Cardiac muscle cell (in vitro differentiated cells and primary cell): ENCODE data around the gene TRIM38. TPM values are rescaled to one million over a fixed set of nuclear protein-coding genes. Genes with fewer than 3 reads are reported as not detected.
A peak's percentile ranks its signal among the peaks of the same experiment; 100 is the strongest.

Experiments
- DNase-seq, 2 donors: peaks; one replicate each; pipeline versions ENCODE4 v3.0.0 to v3.0.0-alpha.2; 2010 to 2017; ENCODE audit warnings: low read depth in 1 of 2, low spot score in 1 of 2
- H3K27ac ChIP-seq: fragments of 200-600 bp; sonication (generic); 2 replicates; pipeline ENCODE4 v1.5.1; 2016
- H3K27me3 ChIP-seq: fragments of 200-600 bp; sonication (generic); 2 replicates; pipeline ENCODE4 v1.6.0; 2016; ENCODE audit warnings: control low read depth
- H3K36me3 ChIP-seq: fragments of 200-600 bp; sonication (generic); 2 replicates; pipeline ENCODE4 v1.5.1; 2016; ENCODE audit warnings: control low read depth
- H3K4me1 ChIP-seq: fragments of 200-600 bp; sonication (generic); 2 replicates; pipeline ENCODE4 v1.8.1; 2017; ENCODE audit warnings: low read depth, mild to moderate bottlenecking, mixed run types
- H3K4me3 ChIP-seq: fragments of 200-600 bp; sonication (generic); 2 replicates; pipeline ENCODE4 v1.5.1; 2016; ENCODE audit warnings: mild to moderate bottlenecking
- H3K9me3 ChIP-seq: fragments of 200-600 bp; sonication (generic); 2 replicates; pipeline ENCODE4 v1.5.1; 2017; ENCODE audit warnings: low read depth, mild to moderate bottlenecking, control low read depth
- polyA plus RNA-seq: library from polyadenylated mRNA; unstranded; fragments of >200 nt; fragmentation: Nextera tagmentation; extraction: Ambion mirVana; gene quantifications from 2 replicates; pipeline ENCODE4 v1.2.1, GENCODE V29; 2016
- total RNA-seq: library from RNA; depleted of rRNA; stranded (reverse); fragments of >200 nt; gene quantifications from 2 replicates; pipeline ENCODE4 v1.2.3, GENCODE V29; 2016
- TF ChIP-seq, protein P1 (sequence below): IDR thresholded peaks from 2 replicates; pipeline ENCODE4 v1.5.1; 2012; ENCODE audit warnings: low read depth, mild to moderate bottlenecking, low read length

Gene TRIM38
- total and polyA plus RNA-seq, 2 experiments from 2014 or later = 0.05 to 0.12 TPM

DNA sequence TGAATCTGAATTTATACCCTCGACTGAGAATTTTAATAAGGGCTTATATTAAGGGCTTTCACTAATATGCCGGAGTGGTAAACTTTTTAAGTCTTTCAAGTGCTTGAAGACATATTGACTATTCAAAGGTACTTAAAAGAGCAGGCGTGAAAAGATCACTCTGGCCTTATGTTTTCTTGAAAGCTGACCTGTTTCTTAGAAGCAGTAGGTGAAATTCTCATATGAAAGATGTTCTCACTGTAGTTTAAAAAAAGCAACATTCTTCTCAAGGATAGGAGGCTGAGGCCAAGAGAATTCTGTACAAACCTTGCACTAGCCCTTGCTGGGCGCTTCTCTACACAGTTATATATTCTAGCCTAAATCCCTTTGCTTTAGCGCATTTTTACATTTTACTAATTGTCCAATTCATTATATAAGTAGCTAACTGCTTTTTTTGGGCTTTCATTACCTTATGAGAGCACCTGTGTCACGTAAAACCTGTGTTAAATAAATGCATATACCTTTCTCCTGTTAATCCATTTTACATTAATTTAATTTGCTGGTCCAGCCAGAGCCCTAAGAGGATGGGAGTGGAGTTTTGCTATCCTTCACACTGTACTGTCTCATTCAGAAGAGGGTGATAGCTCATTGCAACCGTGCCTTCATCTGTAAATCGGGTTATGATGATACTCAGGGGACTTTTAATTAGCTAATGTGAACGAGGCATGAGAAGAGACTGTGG is 65.0 kb downstream of the TRIM38 start:
- TF ChIP-seq, protein P1, sequence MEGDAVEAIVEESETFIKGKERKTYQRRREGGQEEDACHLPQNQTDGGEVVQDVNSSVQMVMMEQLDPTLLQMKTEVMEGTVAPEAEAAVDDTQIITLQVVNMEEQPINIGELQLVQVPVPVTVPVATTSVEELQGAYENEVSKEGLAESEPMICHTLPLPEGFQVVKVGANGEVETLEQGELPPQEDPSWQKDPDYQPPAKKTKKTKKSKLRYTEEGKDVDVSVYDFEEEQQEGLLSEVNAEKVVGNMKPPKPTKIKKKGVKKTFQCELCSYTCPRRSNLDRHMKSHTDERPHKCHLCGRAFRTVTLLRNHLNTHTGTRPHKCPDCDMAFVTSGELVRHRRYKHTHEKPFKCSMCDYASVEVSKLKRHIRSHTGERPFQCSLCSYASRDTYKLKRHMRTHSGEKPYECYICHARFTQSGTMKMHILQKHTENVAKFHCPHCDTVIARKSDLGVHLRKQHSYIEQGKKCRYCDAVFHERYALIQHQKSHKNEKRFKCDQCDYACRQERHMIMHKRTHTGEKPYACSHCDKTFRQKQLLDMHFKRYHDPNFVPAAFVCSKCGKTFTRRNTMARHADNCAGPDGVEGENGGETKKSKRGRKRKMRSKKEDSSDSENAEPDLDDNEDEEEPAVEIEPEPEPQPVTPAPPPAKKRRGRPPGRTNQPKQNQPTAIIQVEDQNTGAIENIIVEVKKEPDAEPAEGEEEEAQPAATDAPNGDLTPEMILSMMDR = no peak
- Histone ChIP-seq H3K27me3 (no peaks in the 10 kb centered on the region), H3K9me3 (no peaks in the 10 kb centered on the region), H3K36me3 (no peaks in the 10 kb centered on the region), H3K4me3 (peak overlapping the region; percentile 61), H3K27ac (peak overlapping the region; percentile 86), H3K4me1 (peaks cover 23% of the 10 kb centered on the region)
- peak in 1 of 2 donors; percentile 9 for DNase-seq

GRCh38 chr6:26028212-26028745 is 65.7 kb downstream of the TRIM38 start:
- DNase-seq = no peak
- H3K4me1 ChIP-seq = peaks cover 23% of the 10 kb centered on the region
- H3K27ac ChIP-seq = peak overlapping the region; percentile 86
- TF ChIP-seq, protein P1 = no peak
- H3K36me3 ChIP-seq = no peaks in the 10 kb centered on the region
- H3K27me3 ChIP-seq = no peaks in the 10 kb centered on the region
- H3K9me3 ChIP-seq = no peaks in the 10 kb centered on the region
- H3K4me3 ChIP-seq = no peak overlapping the region

DNA sequence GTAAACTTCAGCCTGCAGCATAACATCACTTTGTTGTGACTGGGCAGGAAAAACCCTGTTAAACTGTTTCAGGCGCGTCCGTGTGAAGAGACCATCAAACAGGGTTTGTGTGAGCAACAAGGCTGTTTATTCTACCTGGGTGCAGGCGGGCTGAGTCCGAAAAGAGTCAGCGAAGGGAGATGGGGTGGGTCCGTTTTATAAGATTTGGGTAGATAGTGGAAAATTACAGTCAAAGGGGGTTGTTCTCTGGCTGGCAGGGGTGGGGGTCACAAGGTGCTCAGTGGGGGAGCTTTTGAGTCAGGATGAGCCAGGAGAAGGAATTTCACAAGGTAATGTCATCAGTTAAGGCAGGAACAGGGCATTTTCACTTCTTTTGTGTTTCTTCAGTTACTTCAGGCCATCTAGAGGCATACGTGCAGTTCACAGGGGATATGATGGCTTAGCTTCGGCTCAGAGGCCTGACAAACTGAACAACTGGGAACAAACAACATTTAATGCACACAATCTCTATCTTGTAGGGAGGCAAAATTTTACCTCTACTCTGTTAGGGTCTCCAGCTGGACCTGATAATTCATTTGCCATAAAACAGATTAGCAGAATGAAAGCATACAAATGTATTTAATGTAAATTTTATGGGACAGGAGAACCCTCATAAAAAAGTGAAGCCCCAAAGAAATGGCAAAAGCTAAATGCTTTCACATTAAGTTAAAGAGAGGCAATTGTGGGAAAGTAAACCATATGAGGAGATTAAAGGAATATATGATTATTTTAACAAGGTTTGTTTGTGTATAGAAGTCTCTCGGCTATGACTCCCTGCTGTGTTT is 66.4 kb downstream of the TRIM38 start:
- H3K4me3 ChIP-seq = no peak overlapping the region
- no peak for DNase-seq
- H3K4me1 ChIP-seq = peaks cover 23% of the 10 kb centered on the region
- TF ChIP-seq, protein P1 = no peak
- H3K27ac ChIP-seq = peak overlapping the region; percentile 86
- H3K9me3 ChIP-seq = no peaks in the 10 kb centered on the region
- no peaks in the 10 kb centered on the region for H3K36me3 ChIP-seq
- H3K27me3 ChIP-seq = no peaks in the 10 kb centered on the region

DNA sequence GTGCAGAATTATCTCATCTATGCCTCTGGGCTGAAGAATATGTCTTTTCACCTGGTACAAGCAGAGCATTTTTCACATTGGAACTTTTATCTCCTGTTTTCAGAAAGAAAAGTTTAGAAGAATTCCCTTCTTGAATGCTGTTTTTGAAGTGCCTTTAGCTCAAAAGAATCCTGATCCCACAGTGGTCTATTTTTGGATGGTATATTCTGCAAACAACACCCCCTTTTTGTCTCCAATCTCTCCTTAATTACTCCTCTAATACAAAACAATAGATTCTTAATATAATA is 66.9 kb downstream of the TRIM38 start:
- H3K27me3 ChIP-seq = no peaks in the 10 kb centered on the region
- peak overlapping the region; percentile 86 for H3K27ac ChIP-seq
- TF ChIP-seq, protein P1 = no peak
- no peaks in the 10 kb centered on the region for H3K36me3 ChIP-seq
- H3K9me3 ChIP-seq = no peaks in the 10 kb centered on the region
- H3K4me1 ChIP-seq = peaks cover 23% of the 10 kb centered on the region
- peak overlapping the region; percentile 4 for H3K4me3 ChIP-seq
- DNase-seq = no peak

GRCh38 chr6:26029857-26030653 is 67.5 kb downstream of the TRIM38 start:
- DNase-seq = no peak
- H3K9me3 ChIP-seq = no peaks in the 10 kb centered on the region
- H3K27ac ChIP-seq = peak overlapping the region; percentile 86
- no peaks in the 10 kb centered on the region for H3K36me3 ChIP-seq
- peaks cover 23% of the 10 kb centered on the region for H3K4me1 ChIP-seq
- TF ChIP-seq, protein P1 = no peak
- H3K27me3 ChIP-seq = no peaks in the 10 kb centered on the region
- peak overlapping the region; percentile 47 for H3K4me3 ChIP-seq
